SU-DHL-6 (cell line): ENCODE results near the gene KATNAL1.

Experiments
- H2AFZ ChIP-seq: fragments of 200-600 bp; sonication (generic); 2 replicates; pipeline ENCODE4 v1.6.1; 2014; ENCODE audit warnings: low read depth, mild to moderate bottlenecking, moderate library complexity, mixed read lengths, antibody characterized with exemption, low read length; ENCODE audit not compliant: severe bottlenecking
- H3F3A ChIP-seq: fragments of 200-600 bp; shearing (Covaris generic); 2 replicates; pipeline ENCODE4 v1.6.0; 2016; ENCODE audit warnings: antibody characterized with exemption, mild to moderate bottlenecking; ENCODE audit not compliant: insufficient read depth
- H3K27ac ChIP-seq: fragments of 200-600 bp; sonication (generic); 2 replicates; pipeline ENCODE4 v1.5.1; 2016; ENCODE audit warnings: low read depth, mild to moderate bottlenecking, low read length, moderate library complexity, mixed read lengths
- H3K27me3 ChIP-seq: fragments of 200-600 bp; sonication (generic), shearing (Covaris generic); 2 replicates; pipeline ENCODE4 v1.6.0; 2014; ENCODE audit warnings: mild to moderate bottlenecking, low read length
- H3K36me3 ChIP-seq: fragments of 200-600 bp; sonication (generic); 2 replicates; pipeline ENCODE4 v1.6.1; 2014; ENCODE audit warnings: mild to moderate bottlenecking, low read length, mixed read lengths
- H3K4me2 ChIP-seq: fragments of 300-600, 200-600 bp; shearing (Covaris generic), sonication (generic); 2 replicates; pipeline ENCODE4 v1.6.0; 2014; ENCODE audit warnings: low read length, low read depth, mild to moderate bottlenecking; ENCODE audit not compliant: poor library complexity, severe bottlenecking
- H3K4me3 ChIP-seq: fragments of 200-600 bp; sonication (generic); 2 replicates; pipeline ENCODE4 v1.5.1; 2014; ENCODE audit warnings: antibody characterized with exemption, low read length, mild to moderate bottlenecking, mixed read lengths; ENCODE audit not compliant: insufficient read depth, poor library complexity, severe bottlenecking
- H3K79me2 ChIP-seq: fragments of 200-600 bp; sonication (generic); 2 replicates; pipeline ENCODE4 v1.6.1; 2014; ENCODE audit warnings: mild to moderate bottlenecking, low read length, moderate library complexity; ENCODE audit not compliant: insufficient read depth
- H3K9ac ChIP-seq: fragments of 200-600 bp; sonication (generic); 2 replicates; pipeline ENCODE4 v1.7.0; 2014; ENCODE audit warnings: mild to moderate bottlenecking, low read length
- H3K9me2 ChIP-seq: fragments of 200-600 bp; sonication (generic); replicated peaks from 2 replicates; pipeline ENCODE4 v1.6.1; 2014; ENCODE audit warnings: low read length; ENCODE audit not compliant: insufficient read depth
- H3K9me3 ChIP-seq: fragments of 200-600 bp; sonication (generic); 2 replicates; pipeline ENCODE4 v1.6.1; 2014; ENCODE audit warnings: low read length, mixed read lengths; ENCODE audit not compliant: insufficient read depth
- H4K20me1 ChIP-seq: fragments of 200-600 bp; sonication (generic); 2 replicates; pipeline ENCODE4 v1.6.1; 2014; ENCODE audit warnings: low read depth, mild to moderate bottlenecking, antibody characterized with exemption, low read length, moderate library complexity, mixed read lengths
- CTCF ChIP-seq: fragments of 200-600 bp; sonication (generic); IDR thresholded peaks from one replicate; pipeline ENCODE4 v1.5.1; 2017; ENCODE audit warnings: antibody characterized with exemption, mild to moderate bottlenecking, low read length, moderate library complexity; ENCODE audit not compliant: insufficient read depth, poor library complexity, severe bottlenecking
- EZH2phosphoT487 ChIP-seq: fragments of 200-600 bp; sonication (generic), shearing (Covaris generic); conservative IDR thresholded peaks from 2 replicates; pipeline ENCODE4 v1.6.1; 2018; ENCODE audit warnings: mild to moderate bottlenecking, antibody characterized with exemption, low read length, moderate library complexity, mixed read lengths

The KATNAL1 gene

GRCh38 chr13:30154531-30154930 lies 152.8 kb downstream of the KATNAL1 start:
- Histone ChIP-seq H3K27me3 (no peaks in the 10 kb centered on the region), H3F3A (no peaks in the 10 kb centered on the region), H3K36me3 (no peaks in the 10 kb centered on the region), H3K9ac (no peak overlapping the region), H3K9me3 (no peaks in the 10 kb centered on the region), H2AFZ (no peak overlapping the region), H3K9me2 (no peaks in the 10 kb centered on the region), H3K4me2 (no peak overlapping the region), H3K27ac (no peak overlapping the region), H4K20me1 (no peaks in the 10 kb centered on the region), H3K79me2 (no peaks in the 10 kb centered on the region), H3K4me3 (no peak overlapping the region)
- TF ChIP-seq CTCF (no peak), EZH2phosphoT487 (no peak)

GRCh38 chr13:30153545-30154426 lies 153.6 kb downstream of the KATNAL1 start:
- Histone ChIP-seq H3K9ac (no peak overlapping the region), H3K9me3 (no peaks in the 10 kb centered on the region), H2AFZ (no peak overlapping the region), H3K9me2 (no peaks in the 10 kb centered on the region), H3K27me3 (no peaks in the 10 kb centered on the region), H3K36me3 (no peaks in the 10 kb centered on the region), H3F3A (no peaks in the 10 kb centered on the region), H3K27ac (no peak overlapping the region), H3K4me3 (no peak overlapping the region), H3K4me2 (no peak overlapping the region), H4K20me1 (no peaks in the 10 kb centered on the region), H3K79me2 (no peaks in the 10 kb centered on the region)
- TF ChIP-seq CTCF (no peak), EZH2phosphoT487 (no peak)
